ENCODE measurements around the gene NGEF.

Gene NGEF

DNA sequence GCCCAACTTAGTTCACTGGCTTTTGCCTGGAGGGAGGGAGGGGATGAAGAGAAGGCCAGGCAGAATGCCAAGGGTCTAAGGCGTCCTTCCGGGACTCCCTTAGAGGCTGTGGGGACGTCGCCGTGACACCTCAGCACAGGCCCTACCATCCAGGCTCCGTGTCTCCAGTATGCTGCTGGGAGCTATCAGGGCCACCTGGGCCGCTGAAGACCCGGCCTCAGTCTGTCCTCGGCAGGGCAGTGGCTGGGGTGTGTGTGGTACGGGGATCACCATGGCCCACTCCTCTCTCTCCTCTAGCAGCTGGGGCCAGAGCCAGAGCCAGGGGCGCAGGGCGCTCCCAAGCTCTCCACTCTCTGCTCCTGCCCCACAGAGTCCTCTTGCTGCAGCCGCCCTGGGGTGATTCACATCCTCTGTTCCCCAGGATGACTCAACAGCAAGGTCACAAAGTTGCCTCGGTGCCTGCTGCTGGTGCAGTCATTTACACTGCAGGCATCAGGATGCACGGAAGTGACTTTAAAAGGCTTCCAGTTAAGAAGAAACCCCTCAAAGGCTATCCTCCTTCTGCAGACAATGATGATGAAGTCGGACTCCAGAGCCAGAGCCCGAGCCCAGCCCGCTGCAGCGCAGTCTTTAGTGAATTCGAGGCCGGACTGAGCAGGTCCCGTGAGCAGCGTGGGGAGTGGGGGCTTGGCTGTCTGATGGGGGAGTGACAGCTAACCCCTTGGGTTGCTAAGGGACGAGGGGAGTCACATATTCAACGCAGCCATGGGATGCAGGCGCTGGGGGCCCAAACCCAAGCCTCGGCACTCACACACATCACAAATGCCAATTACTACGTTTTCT is 111.1 kb downstream of the NGEF start:
- no peaks in the 10 kb centered on the region for H3K36me3 Mint-ChIP-seq (ENCODE audit: low read depth)
- H3K4me1 Mint-ChIP-seq: no peaks in the 10 kb centered on the region
- H3K27ac Mint-ChIP-seq: no peak overlapping the region
- H3K9me3 Mint-ChIP-seq: no peaks in the 10 kb centered on the region
- TF ChIP-seq, protein P1, sequence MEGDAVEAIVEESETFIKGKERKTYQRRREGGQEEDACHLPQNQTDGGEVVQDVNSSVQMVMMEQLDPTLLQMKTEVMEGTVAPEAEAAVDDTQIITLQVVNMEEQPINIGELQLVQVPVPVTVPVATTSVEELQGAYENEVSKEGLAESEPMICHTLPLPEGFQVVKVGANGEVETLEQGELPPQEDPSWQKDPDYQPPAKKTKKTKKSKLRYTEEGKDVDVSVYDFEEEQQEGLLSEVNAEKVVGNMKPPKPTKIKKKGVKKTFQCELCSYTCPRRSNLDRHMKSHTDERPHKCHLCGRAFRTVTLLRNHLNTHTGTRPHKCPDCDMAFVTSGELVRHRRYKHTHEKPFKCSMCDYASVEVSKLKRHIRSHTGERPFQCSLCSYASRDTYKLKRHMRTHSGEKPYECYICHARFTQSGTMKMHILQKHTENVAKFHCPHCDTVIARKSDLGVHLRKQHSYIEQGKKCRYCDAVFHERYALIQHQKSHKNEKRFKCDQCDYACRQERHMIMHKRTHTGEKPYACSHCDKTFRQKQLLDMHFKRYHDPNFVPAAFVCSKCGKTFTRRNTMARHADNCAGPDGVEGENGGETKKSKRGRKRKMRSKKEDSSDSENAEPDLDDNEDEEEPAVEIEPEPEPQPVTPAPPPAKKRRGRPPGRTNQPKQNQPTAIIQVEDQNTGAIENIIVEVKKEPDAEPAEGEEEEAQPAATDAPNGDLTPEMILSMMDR (IDR thresholded peaks at IDR 0.05; ENCODE audit: unreplicated experiment in 3 of 3): no peak
- no peaks in the 10 kb centered on the region for H3K27me3 Mint-ChIP-seq (ENCODE audit: low read depth)
- H3K4me3 Mint-ChIP-seq: no peak overlapping the region

DNA sequence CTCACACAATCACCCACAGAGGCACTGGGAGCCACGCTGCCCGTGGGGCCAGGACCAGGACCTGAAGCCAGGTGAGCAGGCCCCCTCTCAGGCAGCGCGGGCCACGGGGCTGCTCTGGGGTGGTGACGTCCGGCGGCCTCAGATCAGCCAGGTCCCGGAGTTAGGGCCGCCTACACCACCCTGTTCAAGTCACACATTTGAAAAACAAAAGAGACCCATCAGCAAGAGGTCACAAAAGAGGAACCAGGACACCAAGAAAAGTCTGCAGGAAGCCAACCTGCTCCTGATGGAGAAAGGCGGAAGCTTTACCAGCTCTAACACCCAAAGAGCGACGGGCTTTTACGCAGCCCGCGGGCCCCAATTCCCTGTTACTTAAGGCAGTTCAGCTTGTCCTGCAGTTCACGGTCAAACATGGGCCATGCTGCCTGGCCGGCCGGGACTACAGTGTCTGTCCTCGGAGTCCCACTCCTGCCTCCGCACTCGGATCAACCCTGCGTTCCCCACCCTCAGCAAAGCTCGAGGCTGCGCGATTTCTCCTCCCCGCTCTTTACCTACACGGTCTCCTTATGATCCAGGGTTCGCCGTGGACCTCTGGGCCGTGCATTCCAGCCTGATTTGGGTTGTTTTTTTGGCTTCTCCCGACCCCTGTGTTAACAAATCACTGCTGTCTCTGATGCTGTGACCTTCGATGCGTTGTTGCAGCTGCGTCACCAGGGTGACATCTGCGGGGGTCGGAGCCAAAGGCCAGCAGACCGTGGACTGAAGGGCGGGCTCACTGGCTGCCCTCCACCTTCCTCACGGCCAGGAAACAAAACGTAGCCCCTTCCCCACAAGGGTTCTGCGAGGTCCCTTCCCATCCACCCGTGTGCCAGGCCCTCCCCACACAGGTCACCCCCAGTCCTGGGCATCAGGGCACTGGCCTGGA is 112.0 kb downstream of the NGEF start:
- H3K4me1 Mint-ChIP-seq: no peaks in the 10 kb centered on the region
- H3K27me3 Mint-ChIP-seq (ENCODE audit: low read depth): no peaks in the 10 kb centered on the region
- H3K9me3 Mint-ChIP-seq: no peaks in the 10 kb centered on the region
- TF ChIP-seq, protein P1 (IDR thresholded peaks at IDR 0.05; ENCODE audit: unreplicated experiment in 3 of 3): no peak
- H3K4me3 Mint-ChIP-seq: no peak overlapping the region
- no peaks in the 10 kb centered on the region for H3K36me3 Mint-ChIP-seq (ENCODE audit: low read depth)
- no peak overlapping the region for H3K27ac Mint-ChIP-seq

DNA sequence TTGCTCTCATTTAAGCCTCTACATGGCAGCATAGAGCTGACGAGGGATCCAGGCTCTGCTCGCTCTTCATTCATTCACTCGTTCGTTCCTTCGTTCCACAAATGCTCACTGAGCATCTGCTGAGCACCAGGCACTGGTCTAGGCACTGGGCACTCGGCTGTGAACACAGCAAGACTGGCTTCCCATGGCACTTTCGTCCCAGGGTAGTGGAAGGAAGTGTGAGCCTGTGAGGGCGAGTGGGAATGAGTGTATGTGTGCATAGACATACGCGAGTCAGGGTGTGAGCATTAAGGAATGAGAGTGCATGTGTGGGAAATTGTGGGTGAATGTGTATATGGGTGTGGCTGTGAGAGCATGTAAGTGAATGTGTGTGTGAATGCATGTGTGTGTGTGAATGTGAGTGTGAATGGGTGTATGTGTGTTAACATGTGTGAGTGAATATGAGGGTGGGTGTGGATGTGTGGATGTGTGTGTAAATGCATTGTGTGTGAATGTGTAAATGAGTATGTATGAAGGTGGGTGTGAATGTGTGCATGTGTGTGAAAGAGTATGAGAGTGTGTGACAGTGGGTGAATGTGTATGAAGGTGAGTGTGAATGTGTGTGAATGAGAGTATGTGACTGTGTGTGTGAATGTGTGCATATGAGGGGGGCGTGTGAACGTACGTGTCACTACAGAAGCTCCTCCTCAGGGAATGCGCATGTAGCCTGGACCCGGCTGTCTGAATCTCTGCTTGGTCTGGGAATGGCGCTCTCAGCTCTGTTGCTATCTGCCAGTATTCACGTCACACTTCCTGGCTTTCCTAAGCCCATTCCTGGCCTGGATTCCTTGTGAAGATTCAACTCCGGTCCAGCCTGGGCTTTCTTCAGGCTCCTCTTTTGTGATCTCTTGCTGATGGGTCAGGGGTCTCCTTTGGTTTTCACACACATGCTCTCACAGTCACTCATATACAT is 114.2 kb downstream of the NGEF start:
- no peaks in the 10 kb centered on the region for H3K36me3 Mint-ChIP-seq (ENCODE audit: low read depth)
- no peak overlapping the region for H3K4me3 Mint-ChIP-seq
- no peak overlapping the region for H3K27ac Mint-ChIP-seq
- H3K9me3 Mint-ChIP-seq: no peaks in the 10 kb centered on the region
- TF ChIP-seq, protein P1 (IDR thresholded peaks at IDR 0.05; ENCODE audit: unreplicated experiment in 3 of 3): no peak
- peaks cover 8% of the 10 kb centered on the region for H3K27me3 Mint-ChIP-seq (ENCODE audit: low read depth)
- no peaks in the 10 kb centered on the region for H3K4me1 Mint-ChIP-seq

DNA sequence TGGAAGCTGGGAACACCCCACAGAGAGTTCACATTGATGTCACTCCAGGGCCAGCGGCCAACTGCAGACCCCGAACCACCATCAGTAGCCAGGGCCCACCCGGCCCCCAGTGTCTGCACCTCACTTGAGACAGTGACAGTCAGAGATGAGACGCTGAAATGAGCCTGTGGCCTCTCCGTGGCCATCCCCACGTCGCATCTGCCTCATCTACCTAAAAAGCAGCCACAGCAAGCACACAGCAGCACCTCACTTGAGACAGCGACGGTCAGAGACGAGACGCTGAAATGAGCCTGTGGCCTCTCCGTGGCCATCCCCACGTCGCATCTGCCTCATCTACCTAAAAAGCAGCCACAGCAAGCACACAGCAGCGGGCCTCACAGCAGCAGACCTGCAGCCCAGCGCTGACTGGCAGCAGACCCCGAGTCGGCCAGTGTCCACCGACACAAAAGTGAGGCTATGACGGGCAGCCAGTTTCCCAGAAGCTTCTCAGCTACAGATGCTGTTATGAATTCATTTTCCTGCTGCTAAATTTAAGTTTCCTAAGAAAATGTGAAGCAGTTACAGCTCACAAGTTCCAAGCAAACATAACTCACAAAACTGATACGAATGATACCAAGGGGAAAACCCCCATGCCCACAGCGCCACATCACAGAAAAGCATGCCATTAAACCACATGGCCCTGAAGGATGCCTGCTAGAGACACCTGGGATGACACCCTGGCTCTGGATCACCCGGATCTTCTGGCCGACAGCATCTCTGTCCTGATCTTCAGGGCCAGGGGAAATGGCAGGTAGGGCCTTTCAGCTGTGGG is 115.3 kb downstream of the NGEF start:
- H3K27ac Mint-ChIP-seq: no peak overlapping the region
- peaks cover 8% of the 10 kb centered on the region for H3K27me3 Mint-ChIP-seq (ENCODE audit: low read depth)
- H3K4me1 Mint-ChIP-seq: no peaks in the 10 kb centered on the region
- TF ChIP-seq, protein P1 (IDR thresholded peaks at IDR 0.05; ENCODE audit: unreplicated experiment in 3 of 3): no peak
- H3K9me3 Mint-ChIP-seq: no peaks in the 10 kb centered on the region
- H3K36me3 Mint-ChIP-seq (ENCODE audit: low read depth): no peaks in the 10 kb centered on the region
- no peak overlapping the region for H3K4me3 Mint-ChIP-seq

All from nephron (organoid).